Measurements from ENCODE around the gene CCDC149. TPM values are rescaled to one million over a fixed set of nuclear protein-coding genes. Genes with fewer than 3 reads are reported as not detected.

The CCDC149 gene
- total and polyA plus RNA-seq, 2 of the 13 experiments (the other 11 are each of a cell fraction or from before 2014, with no cell fraction given), result 0.44 to 0.95 TPM

GRCh38 chr4:24816797-24817196, 96.0 kb downstream of the CCDC149 start (continued):
- TF ChIP-seq E2F2 (CRISPR knock-in tag; IDR thresholded peaks at IDR 0.05; ENCODE audit: borderline replicate concordance), result no peak

- POLR2A ChIA-PET, result no interaction called here
These were observed 99.1 kb downstream of the CCDC149 start for GRCh38 chr4:24813732-24814131.

More at GRCh38 chr4:24813732-24814131, 99.1 kb downstream of the CCDC149 start:
- in situ Hi-C loops (cut with HindIII; ENCODE audit: extremely low pct_ligation_motif_present, low pct_unique_long_range_greater_than_20kb) (no loop called here), intact Hi-C loops (cut with micrococcal nuclease; ENCODE audit: unreplicated experiment) (no loop called here)
- Histone ChIP-seq H3K4me1 (ENCODE audit: insufficient read depth, low read length) (no peaks in the 10 kb centered on the region), H3K27ac (ENCODE audit: extremely low read length, insufficient read depth, low read length) (no peak overlapping the region), H3K4me3 (replicated peaks in 1 of 3; ENCODE audit: insufficient read depth in 1 of 3, low read depth in 2 of 3, low read length in 3 of 3) (no peak overlapping the region), H2AFZ (ENCODE audit: low read length) (no peak overlapping the region), H3K27me3 (ENCODE audit: control insufficient read depth in 1 of 2, insufficient read depth in 2 of 2, low read length in 2 of 2) (no peaks in the 10 kb centered on the region), H4K20me1 (ENCODE audit: insufficient read depth, low read length) (no peaks in the 10 kb centered on the region), H3K9ac (ENCODE audit: insufficient read depth, low read depth, low read length) (no peak overlapping the region), H3K36me3 (replicated peaks in 1 of 2; ENCODE audit: control insufficient read depth in 1 of 2, insufficient read depth in 2 of 2, low read length in 2 of 2) (no peaks in the 10 kb centered on the region), H3K9me3 (ENCODE audit: low read length) (no peaks in the 10 kb centered on the region), H3K4me2 (ENCODE audit: low read depth, low read length) (no peak overlapping the region), H3K79me2 (ENCODE audit: insufficient read depth, low read length) (no peaks in the 10 kb centered on the region)
- no peak for FAIRE-seq
- no peak for DNase-seq (ENCODE audit: low spot score)
- BruUV-seq (replicated peaks), result no TSS peak
- no peak for ATAC-seq
- WGBS (ENCODE audit: low lambda C conversion rate), result 17% methylated on average over 2 of the region's 2 CpGs
- TF ChIP-seq ZNF576 (CRISPR knock-in tag; IDR thresholded peaks at IDR 0.05), result no peak
- no peak for TF ChIP-seq TARDBP (CRISPR knock-in tag; IDR thresholded peaks at IDR 0.05)
- no peak for TF ChIP-seq ZNF350 (CRISPR knock-in tag; IDR thresholded peaks at IDR 0.05; ENCODE audit: borderline replicate concordance, low read depth)
- no peak for TF ChIP-seq HMGXB4 (CRISPR knock-in tag; IDR thresholded peaks at IDR 0.05; ENCODE audit: borderline replicate concordance in 1 of 2, low read depth in 1 of 2)
- TF ChIP-seq ZC3H4 (CRISPR knock-in tag; IDR thresholded peaks at IDR 0.05; ENCODE audit: borderline replicate concordance), result no peak
- TF ChIP-seq ZSCAN20 (CRISPR knock-in tag; IDR thresholded peaks at IDR 0.05; ENCODE audit: borderline replicate concordance), result no peak
- TF ChIP-seq ZNF547 (CRISPR knock-in tag; IDR thresholded peaks at IDR 0.05), result no peak
- no peak for TF ChIP-seq ZNF382 (CRISPR knock-in tag; IDR thresholded peaks at IDR 0.05; ENCODE audit: borderline replicate concordance)
- TF ChIP-seq ATF6 (CRISPR knock-in tag; conservative IDR thresholded peaks at IDR 0.05), result no peak
- no peak for TF ChIP-seq ZFP41 (CRISPR knock-in tag; IDR thresholded peaks at IDR 0.05; ENCODE audit: borderline replicate concordance)
- CTCF ChIA-PET (ENCODE audit: low intra/inter-chr PET ratio, low total read pairs), result no interaction called here

All from HepG2 (cell line).